Stimulated activated CD4-positive, alpha-beta T cell treated with anti-CD3 and anti-CD28 coated beads, TNF-alpha, amount 100 ng/mL, for 1 hour (primary cell): Measurements from ENCODE around the gene CCDC188.
"Not testable (repeated sequence)": the region's sequence is repeated elsewhere in the genome, so short reads cannot be mapped to it uniquely, and the experiment has no call there.

Experiments
- DNase-seq, 3 donors: peaks; one replicate each; pipeline ENCODE4 v3.0.0-alpha.2; 2020; ENCODE audit warnings: low read depth in 3 of 3, low spot score in 1 of 3

The CCDC188 gene

GRCh38 chr22:20171288-20172140, 20.7 kb upstream of the CCDC188 start:
- DNase-seq: no peak

- no peak for DNase-seq
Observed at GRCh38 chr22:20170170-20170569, 19.3 kb upstream of the CCDC188 start.

GRCh38 chr22:20169253-20169822, 18.5 kb upstream of the CCDC188 start:
- DNase-seq: no peak

DNA sequence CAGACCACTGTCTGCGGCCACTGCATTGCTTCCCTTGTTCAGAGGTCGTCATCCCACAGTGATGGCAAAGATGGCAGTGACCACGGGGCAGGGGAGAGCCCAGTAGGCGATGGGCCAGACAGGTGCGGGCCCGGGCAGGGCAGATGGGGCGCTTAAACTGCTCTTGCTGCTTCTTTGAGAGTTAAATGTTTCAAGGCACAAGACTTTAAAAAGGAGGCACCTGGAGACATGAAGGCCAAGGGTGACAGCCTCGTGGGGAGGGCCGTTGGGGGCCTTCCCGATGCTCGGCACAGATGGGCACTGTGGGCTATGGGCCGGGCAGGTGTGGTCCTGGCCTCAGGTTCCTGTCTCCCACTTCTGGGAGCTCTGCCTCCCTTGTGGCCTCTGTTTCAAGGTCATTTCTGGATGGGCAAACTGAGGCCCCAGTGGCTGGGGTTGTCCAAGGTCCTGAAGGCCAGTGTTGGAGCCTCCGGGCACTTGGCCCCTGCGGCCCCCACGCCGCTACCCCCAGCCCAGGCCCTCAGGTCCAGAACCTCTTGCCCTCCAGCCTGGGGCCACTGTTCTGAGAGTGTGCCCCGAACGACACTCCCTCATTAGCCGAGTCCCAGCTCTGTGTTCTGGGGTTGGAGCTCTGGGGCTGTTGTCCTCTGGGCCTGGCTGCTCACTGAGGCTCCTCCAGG, 16.9 kb upstream of the CCDC188 start:
- no peak for DNase-seq

DNA sequence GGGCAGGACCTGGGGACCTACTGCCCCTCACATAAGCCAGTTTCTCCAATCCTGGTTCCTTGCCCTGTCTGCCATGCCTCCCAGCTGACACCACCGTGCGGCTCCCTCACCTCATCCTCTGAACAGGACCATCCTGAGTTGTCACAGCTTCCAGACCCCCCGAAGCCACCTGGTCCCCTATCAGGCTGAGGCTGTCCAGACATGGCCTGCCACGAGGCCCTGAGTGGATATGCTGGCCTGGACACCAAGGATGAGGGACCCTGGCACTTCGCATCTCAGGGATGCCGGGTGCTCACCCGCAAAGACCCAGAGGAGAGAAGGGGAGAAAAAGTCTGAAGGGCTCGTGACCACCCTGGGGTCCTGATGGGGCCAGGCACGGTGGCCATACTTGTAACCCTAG, 15.8 kb upstream of the CCDC188 start:
- no peak for DNase-seq

- no peak for DNase-seq
Observed at GRCh38 chr22:20165913-20166312, 15.1 kb upstream of the CCDC188 start.

DNA sequence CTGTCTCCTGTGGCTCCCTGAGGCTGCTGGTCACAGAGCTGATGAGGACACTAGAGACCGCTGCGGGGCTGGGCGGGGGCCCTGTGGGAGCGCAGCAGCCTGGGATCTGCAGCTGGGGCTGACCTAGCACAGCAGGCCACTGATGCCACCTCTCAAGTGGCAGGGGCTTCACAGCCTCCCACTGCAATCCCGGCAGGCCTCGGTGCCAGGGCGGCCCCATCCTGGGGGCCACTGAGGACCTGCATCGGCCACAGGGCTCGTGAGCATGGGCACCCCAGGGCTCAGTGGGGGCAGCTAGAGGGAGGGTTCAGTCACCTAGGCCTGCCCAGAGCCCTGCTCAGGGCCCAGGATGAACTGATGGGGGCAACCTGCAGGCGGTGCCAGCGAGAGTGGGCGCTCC, 14.6 kb upstream of the CCDC188 start:
- DNase-seq: no peak

GRCh38 chr22:20164863-20165262, 14.0 kb upstream of the CCDC188 start:
- no peak for DNase-seq

DNA sequence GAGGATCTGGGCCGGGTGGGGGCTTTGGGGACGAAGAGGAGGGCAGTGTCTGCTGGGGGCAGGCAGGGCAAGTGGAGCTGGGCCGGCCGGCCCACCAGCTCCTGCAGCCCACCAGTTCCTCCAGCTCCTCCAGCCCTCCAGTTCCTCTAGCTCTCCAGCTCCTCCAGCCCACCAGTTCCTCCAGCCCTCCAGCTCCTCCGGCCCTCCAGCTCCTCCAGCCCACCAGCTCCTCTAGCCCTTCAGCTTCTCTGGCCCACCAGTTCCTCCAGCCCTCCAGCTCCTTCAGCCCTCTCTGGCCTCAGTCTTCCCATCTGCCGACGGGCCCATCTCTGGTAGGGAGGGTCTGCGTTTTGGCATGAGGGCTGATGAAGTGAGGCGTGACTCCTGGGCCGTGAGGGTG, 9.2 kb upstream of the CCDC188 start:
- DNase-seq: no peak

DNA sequence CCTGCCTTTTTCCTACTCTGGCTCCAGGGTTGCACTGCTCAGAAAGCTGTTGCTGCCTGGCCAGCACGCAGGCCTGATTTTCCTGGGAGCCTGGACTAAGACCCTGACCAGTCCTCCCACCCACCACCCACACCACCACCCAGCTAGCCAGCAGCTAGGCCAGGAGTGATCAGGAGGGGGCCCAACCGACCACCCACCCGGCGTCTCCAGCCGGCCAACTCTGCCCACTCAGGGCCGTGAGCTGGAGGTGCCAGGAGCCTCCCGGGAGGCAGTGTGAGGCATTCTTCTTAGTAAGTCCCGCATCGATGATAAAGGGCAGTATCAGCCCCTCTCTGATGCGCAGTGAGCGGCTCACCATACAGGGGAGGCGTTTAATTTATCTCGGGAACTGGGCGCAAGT, 8.7 kb upstream of the CCDC188 start:
- DNase-seq: not testable (repeated sequence)

DNA sequence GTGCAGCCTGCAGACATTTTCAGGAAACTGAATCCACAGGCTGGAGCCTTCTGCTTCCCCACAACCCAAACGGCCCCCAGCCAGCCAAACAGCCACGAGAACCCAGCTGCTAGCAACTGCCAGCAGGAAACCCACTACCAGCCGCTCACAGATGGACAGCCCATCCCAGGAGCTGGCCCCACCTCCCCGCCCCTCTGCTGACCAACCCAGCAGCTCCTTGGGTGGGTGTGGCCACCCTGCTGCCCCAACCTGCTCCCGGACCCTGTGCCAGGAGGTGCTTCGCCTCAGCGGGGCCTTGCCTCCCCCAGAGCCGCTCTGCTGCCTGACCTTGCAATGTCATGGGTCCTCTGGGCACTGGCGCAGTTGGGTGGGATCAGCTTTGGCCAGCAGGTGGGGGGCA, 8.2 kb upstream of the CCDC188 start:
- no peak for DNase-seq

- no peak for DNase-seq
Observed at GRCh38 chr22:20158391-20159036, 7.7 kb upstream of the CCDC188 start.

DNA sequence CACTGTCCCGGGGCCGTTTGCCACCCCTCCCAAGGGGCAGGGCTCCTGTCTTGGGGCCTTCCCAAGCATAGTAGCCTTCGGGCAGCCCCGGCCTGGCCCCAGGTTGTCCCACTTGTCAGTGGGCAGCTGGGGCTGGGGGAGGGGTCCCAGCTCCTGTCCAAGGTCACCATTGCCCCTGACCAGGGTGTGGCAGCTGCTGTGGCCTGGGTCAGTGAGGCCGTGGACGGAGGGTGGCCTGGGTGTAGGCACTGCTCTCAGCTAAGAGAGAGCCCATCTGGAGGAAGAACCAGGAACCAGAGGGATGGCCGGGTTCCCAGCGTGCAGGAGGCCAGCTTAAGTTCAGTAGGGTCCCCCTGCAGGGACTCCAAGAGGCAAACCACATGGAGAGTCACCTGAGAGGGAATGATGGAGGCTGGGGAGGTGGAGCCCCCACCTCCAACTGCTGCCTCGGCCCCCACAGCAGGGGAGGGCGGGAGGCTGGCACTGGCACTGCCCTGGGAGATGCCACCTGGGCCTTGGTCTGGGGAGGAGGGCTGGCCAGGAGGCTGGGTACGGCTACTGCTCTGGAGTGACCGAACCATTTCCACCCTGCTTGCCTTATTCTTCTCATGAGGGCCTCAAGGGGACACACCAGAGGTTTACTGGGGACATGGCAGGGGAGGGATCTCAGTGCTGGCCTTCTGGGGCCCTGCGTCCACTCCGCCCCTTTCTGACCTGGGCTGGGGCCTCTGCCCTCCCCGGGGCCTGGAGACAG, 6.8 kb upstream of the CCDC188 start:
- DNase-seq: no peak

DNA sequence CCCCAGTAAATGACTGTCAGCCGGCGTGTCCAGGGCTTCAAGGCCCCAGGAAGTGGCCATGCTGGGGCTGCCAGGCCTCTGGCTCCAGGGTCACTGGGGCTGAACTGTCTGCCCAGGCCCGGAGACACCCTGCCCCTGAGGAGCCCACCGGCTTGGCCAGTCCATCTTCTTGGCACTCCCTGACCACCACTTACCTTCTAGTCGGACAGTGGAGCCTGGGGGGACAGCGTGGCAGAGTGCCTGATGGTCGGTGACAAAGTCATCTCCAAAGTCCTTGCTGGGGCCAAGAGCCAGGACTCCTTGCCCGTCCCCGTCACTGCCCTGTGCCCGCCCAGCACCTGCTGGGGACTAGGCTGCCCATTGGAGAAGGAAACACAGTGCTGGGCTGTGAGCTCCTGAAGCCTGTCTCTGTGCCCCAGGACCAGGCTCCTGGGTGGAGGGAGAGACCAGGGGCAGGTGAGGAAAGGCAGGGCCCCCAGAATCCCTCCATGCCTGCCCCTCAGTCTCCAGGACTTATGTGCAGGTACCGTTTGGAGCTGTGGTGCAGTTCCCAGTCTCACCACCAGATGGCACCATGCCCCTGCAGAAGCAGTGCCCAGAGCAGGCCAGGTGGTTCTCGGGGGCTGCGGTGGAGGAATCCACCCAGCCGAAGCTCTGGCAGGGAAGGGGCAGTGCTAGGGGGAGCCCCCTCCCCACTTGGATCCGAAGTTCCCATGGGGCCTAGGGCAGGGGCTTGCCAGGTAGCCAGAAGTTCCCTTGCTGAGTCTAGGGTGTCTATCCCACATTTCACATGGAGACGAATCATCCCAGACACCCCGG, 6.0 kb upstream of the CCDC188 start:
- DNase-seq: peak; percentile 64 to 95 (median 81)

- DNase-seq: no peak
Observed at GRCh38 chr22:20156042-20156389, 5.2 kb upstream of the CCDC188 start.

DNA sequence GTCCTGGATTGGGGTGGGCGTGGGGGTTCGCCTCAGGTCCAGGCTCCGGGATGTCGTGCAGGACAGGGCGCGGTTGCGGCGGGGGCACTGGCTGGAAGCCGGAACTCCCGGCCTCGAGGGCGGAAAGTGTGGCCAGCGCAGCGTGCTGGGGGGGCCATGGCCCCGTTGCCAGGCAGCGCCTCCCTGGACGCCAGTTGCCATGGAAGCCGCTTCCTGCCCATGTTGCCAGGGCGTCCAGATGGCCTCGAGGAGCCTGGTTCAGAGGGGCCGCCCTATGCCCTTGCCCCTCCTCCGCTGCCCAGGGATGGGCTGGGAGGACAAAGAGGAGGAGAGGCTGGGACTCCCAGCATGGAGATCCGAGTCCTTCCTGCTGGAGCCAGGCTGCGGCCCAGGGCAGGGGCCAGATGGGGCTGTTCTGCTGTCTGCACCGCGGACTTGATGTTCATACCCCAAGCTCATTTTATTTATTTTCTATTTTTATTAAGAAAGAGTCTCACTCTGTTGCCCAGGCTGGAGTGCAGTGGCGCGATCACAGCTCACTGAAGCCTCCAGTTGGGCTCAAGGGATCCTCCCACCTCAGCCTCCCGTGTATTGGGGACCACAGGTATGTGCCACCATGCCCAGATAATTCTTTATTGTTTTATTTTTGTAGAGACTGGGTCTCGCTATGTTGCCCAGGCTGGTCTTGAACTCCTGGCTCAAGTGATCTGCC, 4.6 kb upstream of the CCDC188 start:
- DNase-seq: no peak

GRCh38 chr22:20154602-20155187, 3.8 kb upstream of the CCDC188 start:
- no peak for DNase-seq

DNA sequence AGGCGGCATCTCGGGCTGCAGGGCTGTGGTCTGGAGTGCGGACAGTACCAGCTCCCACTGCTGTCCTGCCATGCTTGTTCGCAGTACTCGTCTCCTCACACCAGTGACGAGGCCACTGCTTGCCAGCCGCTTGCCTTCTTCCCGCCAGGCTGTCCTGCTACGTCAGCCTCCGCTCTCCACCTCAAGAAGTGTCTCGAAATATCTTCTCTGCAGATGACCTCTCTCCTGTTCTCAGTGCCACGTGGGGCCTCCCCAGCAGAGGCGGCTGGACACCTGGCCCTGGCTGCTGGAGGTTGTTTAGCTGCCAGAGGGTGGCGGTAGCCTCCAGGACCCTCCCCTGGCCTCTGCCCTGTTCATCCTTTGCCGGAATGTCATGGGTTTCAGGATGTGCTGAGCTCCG, 3.1 kb upstream of the CCDC188 start:
- DNase-seq: no peak

DNA sequence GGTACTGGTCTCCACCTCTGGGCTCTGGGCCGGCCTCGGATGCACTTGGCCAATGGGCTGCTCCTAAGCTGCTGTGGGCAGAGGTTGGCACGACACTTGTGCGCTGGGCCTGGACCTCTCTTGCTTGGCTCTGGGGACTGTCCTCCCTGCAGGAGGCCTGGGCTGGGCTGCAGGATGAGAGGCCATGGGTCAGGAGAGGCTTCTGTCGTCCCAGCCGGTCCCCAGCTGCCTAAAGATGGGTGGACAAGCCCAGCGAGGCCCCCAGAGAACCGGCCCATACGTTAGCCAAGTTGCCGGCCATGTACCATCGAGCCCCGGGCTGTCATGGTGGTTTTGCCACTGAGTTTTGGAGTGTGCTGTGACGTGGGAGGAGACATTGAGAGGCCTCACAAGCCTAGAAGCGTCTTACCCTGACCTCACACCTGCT, 1.6 kb upstream of the CCDC188 start:
- no peak for DNase-seq
